Parathyroid adenoma (tissue), 2 donors: Measurements from ENCODE around the gene REPS2.

ENCODE experiments used
- H2AFZ ChIP-seq: fragments of 300-600 bp; sonication (generic); one replicate; pipeline ENCODE4 v1.7.0; 2017; ENCODE audit warnings: antibody characterized with exemption, mild to moderate bottlenecking
- H3K27ac ChIP-seq: fragments of 300-600 bp; sonication (generic); one replicate; pipeline ENCODE4 v1.7.0; 2017
- H3K27me3 ChIP-seq: fragments of 300-600 bp; sonication (generic); one replicate; pipeline ENCODE4 v1.7.0; 2017; ENCODE audit warnings: low read length; ENCODE audit not compliant: control insufficient read depth, insufficient read depth
- H3K36me3 ChIP-seq: fragments of 300-600 bp; sonication (generic); one replicate; pipeline ENCODE4 v1.7.0; 2017; ENCODE audit warnings: low read length; ENCODE audit not compliant: control insufficient read depth, insufficient read depth
- H3K4me1 ChIP-seq: fragments of 300-600 bp; sonication (generic); one replicate; pipeline ENCODE4 v1.7.0; 2017; ENCODE audit warnings: control low read depth
- H3K4me2 ChIP-seq: fragments of 300-600 bp; sonication (generic); one replicate; pipeline ENCODE4 v1.7.0; 2017; ENCODE audit warnings: low read length
- H3K4me3 ChIP-seq: fragments of 300-600 bp; sonication (generic); one replicate; pipeline ENCODE4 v1.7.0; 2017; ENCODE audit warnings: low read depth, low read length
- H3K79me2 ChIP-seq: fragments of 300-600 bp; sonication (generic); one replicate; pipeline ENCODE4 v1.7.0; 2017; ENCODE audit warnings: control low read depth
- H3K9ac ChIP-seq: fragments of 300-600 bp; sonication (generic); one replicate; pipeline ENCODE4 v1.7.0; 2017; ENCODE audit warnings: mild to moderate bottlenecking
- H3K9me3 ChIP-seq: fragments of 300-600 bp; sonication (generic); one replicate; pipeline ENCODE4 v1.7.0; 2017; ENCODE audit warnings: low read length; ENCODE audit not compliant: control insufficient read depth
- CTCF ChIP-seq: fragments of 300-600 bp; sonication (generic); IDR thresholded peaks from one replicate; pipeline ENCODE4 v1.7.0; 2017; ENCODE audit warnings: antibody characterized with exemption, mild to moderate bottlenecking
- donor health status: primary hyperparathyroidism.

REPS2 gene

GRCh38 chrX:16923157-16923556, 23.3 kb upstream of the REPS2 start:
- H2AFZ ChIP-seq = no peak overlapping the region
- no peaks in the 10 kb centered on the region for H3K27me3 ChIP-seq
- H3K36me3 ChIP-seq = no peaks in the 10 kb centered on the region
- H3K9ac ChIP-seq = no peak overlapping the region
- H3K9me3 ChIP-seq = no peaks in the 10 kb centered on the region
- no peaks in the 10 kb centered on the region for H3K79me2 ChIP-seq
- no peak overlapping the region for H3K4me2 ChIP-seq
- TF ChIP-seq CTCF = no peak
- no peak overlapping the region for H3K4me3 ChIP-seq
- H3K27ac ChIP-seq = no peak overlapping the region
- no peaks in the 10 kb centered on the region for H3K4me1 ChIP-seq

- no peak for TF ChIP-seq CTCF
Measured at GRCh38 chrX:16924631-16925480, 21.6 kb upstream of the REPS2 start.

GRCh38 chrX:16930392-16930791, 16.1 kb upstream of the REPS2 start:
- TF ChIP-seq CTCF = no peak
- Histone ChIP-seq H3K27ac (no peak overlapping the region), H3K9me3 (no peaks in the 10 kb centered on the region), H3K36me3 (no peaks in the 10 kb centered on the region), H3K9ac (no peak overlapping the region), H3K79me2 (no peaks in the 10 kb centered on the region), H3K4me1 (no peaks in the 10 kb centered on the region), H2AFZ (no peak overlapping the region), H3K4me2 (no peak overlapping the region), H3K4me3 (no peak overlapping the region), H3K27me3 (no peaks in the 10 kb centered on the region)

More at GRCh38 chrX:16924631-16925480, 21.6 kb upstream of the REPS2 start:
- Histone ChIP-seq H2AFZ (no peak overlapping the region), H3K27me3 (no peaks in the 10 kb centered on the region), H3K4me2 (no peak overlapping the region), H3K9me3 (no peaks in the 10 kb centered on the region), H3K27ac (no peak overlapping the region), H3K4me3 (no peak overlapping the region), H3K79me2 (no peaks in the 10 kb centered on the region), H3K36me3 (no peaks in the 10 kb centered on the region), H3K9ac (no peak overlapping the region), H3K4me1 (no peaks in the 10 kb centered on the region)

GRCh38 chrX:16931371-16931770, 15.1 kb upstream of the REPS2 start:
- H3K4me1 ChIP-seq = no peaks in the 10 kb centered on the region
- no peak overlapping the region for H3K4me2 ChIP-seq
- H3K79me2 ChIP-seq = no peaks in the 10 kb centered on the region
- TF ChIP-seq CTCF = no peak
- H3K9me3 ChIP-seq = no peaks in the 10 kb centered on the region
- no peaks in the 10 kb centered on the region for H3K27me3 ChIP-seq
- no peak overlapping the region for H3K27ac ChIP-seq
- H3K9ac ChIP-seq = no peak overlapping the region
- no peaks in the 10 kb centered on the region for H3K36me3 ChIP-seq
- no peak overlapping the region for H2AFZ ChIP-seq
- no peak overlapping the region for H3K4me3 ChIP-seq
